K562 (cell line): Measurements from ENCODE around the gene UTP25. TPM values are rescaled to one million over a fixed set of nuclear protein-coding genes. Genes with fewer than 3 reads are reported as not detected.

Source experiments
- ATAC-seq: fragments of 200-7000 bp; cut with Tn5 transposase; 3 replicates; pipeline ENCODE4 v1.9.1; 2020; ENCODE audit warnings: moderate library complexity
- BruUV-seq: library from RNA; stranded (reverse); fragments of 400-500 nt; replicated peaks from 2 replicates; lab custom pipeline; 2021; lab: Mats Ljungman, UMichigan
- CTCF ChIA-PET: fragments of 300-600 bp; formaldehyde crosslinking; extraction: SDS; loops from one replicate; lab custom pipeline; 2021; ENCODE audit warnings: low intra/inter-chr PET ratio; lab: Yijun Ruan, JAX
- POLR2A ChIA-PET: fragments of 300-600, 350-650 bp; sonication (Branson Sonifier 250); formaldehyde crosslinking; extraction: SDS; loops from one replicate; lab custom pipeline; 2021; ENCODE audit warnings: antibody characterized with exemption, inconsistent platforms; lab: Yijun Ruan, JAX
- DNase-seq, 4 experiments: peaks; one replicate each; pipeline versions ENCODE4 v3.0.0 to v3.0.0-alpha.2; 2011 to 2018; ENCODE audit warnings: low spot score in 3 of 4, mixed read lengths in 3 of 4; ENCODE audit errors: extremely low read depth in 1 of 4
- FAIRE-seq: peaks from 2 replicates; lab custom pipeline; 2011; peaks lifted over from hg19 to GRCh38; lab: Jason Lieb, UNC
- H2AFZ ChIP-seq: 2 replicates; pipeline ENCODE4 v1.6.0; 2011; ENCODE audit warnings: low read depth, low read length, control low read depth, inconsistent platforms
- H3K27ac ChIP-seq: fragments of 200-600 bp; 3 replicates; pipeline ENCODE4 v1.8.0; 2011; ENCODE audit warnings: low read depth, mild to moderate bottlenecking, control low read depth, inconsistent platforms, low read length, moderate library complexity, mixed read lengths; ENCODE audit errors: extremely low read depth
- H3K27me3 ChIP-seq, 2 experiments: fragments of 300-600 bp in 1 of 2; 2 replicates in 1 of 2; 3 replicates in 1 of 2; pipeline versions ENCODE4 v1.6.0 to v1.8.0; 2011; ENCODE audit warnings: inconsistent platforms in 2 of 2, low read length in 2 of 2, mild to moderate bottlenecking in 1 of 2, mixed read lengths in 1 of 2, moderate library complexity in 1 of 2; ENCODE audit not compliant: control insufficient read depth in 2 of 2, insufficient read depth in 2 of 2
- H3K36me3 ChIP-seq: fragments of 300-600 bp; 3 replicates; pipeline ENCODE4 v1.8.0; 2011; ENCODE audit warnings: mild to moderate bottlenecking, low read length, inconsistent platforms; ENCODE audit not compliant: control insufficient read depth, insufficient read depth
- H3K4me1 ChIP-seq, 2 experiments: fragments of 200-600 bp in 1 of 2; replicated peaks in 1 of 2; 2 replicates in 1 of 2; 3 replicates in 1 of 2; pipeline versions ENCODE4 v1.5.1 to v1.8.0; 2011; ENCODE audit warnings: inconsistent platforms in 2 of 2, low read length in 2 of 2, mild to moderate bottlenecking in 1 of 2, mixed read lengths in 1 of 2, moderate library complexity in 1 of 2; ENCODE audit not compliant: control insufficient read depth in 2 of 2, insufficient read depth in 2 of 2
- H3K4me2 ChIP-seq: 2 replicates; pipeline ENCODE4 v1.6.1; 2011; ENCODE audit warnings: low read length, control low read depth, inconsistent platforms, mixed read lengths; ENCODE audit not compliant: insufficient read depth
- H3K4me3 ChIP-seq: fragments of 200-600 bp; sonication (generic), shearing (Covaris generic); 2 replicates; pipeline ENCODE4 v1.5.1; 2016; ENCODE audit warnings: control low read depth, inconsistent platforms
- H3K79me2 ChIP-seq: fragments of 200-600 bp; 3 replicates; pipeline ENCODE4 v1.8.0; 2011; ENCODE audit warnings: low read length, inconsistent platforms; ENCODE audit not compliant: control insufficient read depth, insufficient read depth
- H3K9ac ChIP-seq, 2 experiments: 2 replicates each; pipeline versions ENCODE4 v1.6.0 to v1.6.1; 2011; ENCODE audit warnings: low read depth in 2 of 2, low read length in 2 of 2, control low read depth in 1 of 2, inconsistent platforms in 1 of 2, mild to moderate bottlenecking in 1 of 2, mixed read lengths in 1 of 2; ENCODE audit not compliant: insufficient read depth in 1 of 2
- H3K9me1 ChIP-seq: one replicate; pipeline ENCODE4 v1.6.0; 2011; ENCODE audit warnings: inconsistent platforms, mild to moderate bottlenecking, low read length, moderate library complexity; ENCODE audit not compliant: control insufficient read depth, insufficient read depth
- H3K9me3 ChIP-seq: replicated peaks from 2 replicates; pipeline ENCODE4 v1.5.1; 2011; ENCODE audit warnings: low read depth, low read length, inconsistent platforms; ENCODE audit not compliant: control insufficient read depth, insufficient read depth
- H4K20me1 ChIP-seq: replicated peaks from 2 replicates; pipeline ENCODE4 v1.6.1; 2011; ENCODE audit warnings: low read length, inconsistent platforms, mixed read lengths; ENCODE audit not compliant: control insufficient read depth, insufficient read depth
- ARHGAP35 ChIP-seq: fragments of 450-650 bp; IDR thresholded peaks from 2 replicates; pipeline ENCODE4 v1.6.1; 2018; ENCODE audit not compliant: partially characterized antibody
- CCAR2 ChIP-seq: fragments of 200-400 bp; formaldehyde crosslinking; IDR thresholded peaks from 2 replicates; pipeline ENCODE4 v1.6.1; 2017; ENCODE audit warnings: mild to moderate bottlenecking, low read depth, low read length
- GATAD2B ChIP-seq: fragments of 450-650 bp; IDR thresholded peaks from 2 replicates; pipeline ENCODE4 v1.6.1; 2017; ENCODE audit warnings: mild to moderate bottlenecking, borderline replicate concordance
- GTF2F1 ChIP-seq: IDR thresholded peaks from 2 replicates; pipeline ENCODE4 v1.6.1; 2011; ENCODE audit warnings: low read depth, low read length, improper control_type of control experiment
- HNRNPUL1 ChIP-seq: fragments of 200-400 bp; formaldehyde crosslinking; IDR thresholded peaks from 2 replicates; pipeline ENCODE4 v1.6.1; 2017; ENCODE audit warnings: low read length
- NR2F6 ChIP-seq: fragments of 450-650 bp; formaldehyde crosslinking; IDR thresholded peaks from 2 replicates; pipeline ENCODE4 v1.4.0; 2020; ENCODE audit warnings: mild to moderate bottlenecking
- ZBTB7A ChIP-seq: IDR thresholded peaks from 2 replicates; pipeline ENCODE4 v1.6.1; 2011; ENCODE audit warnings: low read depth, mild to moderate bottlenecking, low read length, moderate library complexity, borderline replicate concordance; ENCODE audit not compliant: control insufficient read depth
- ZNF263 ChIP-seq: sonication (generic); formaldehyde crosslinking; IDR thresholded peaks from 2 replicates; pipeline ENCODE4 v1.8.0; 2022; ENCODE audit warnings: mild to moderate bottlenecking, missing genetic modification reagents, borderline replicate concordance
- ZNF316 ChIP-seq: fragments of 450-650 bp; IDR thresholded peaks from 2 replicates; pipeline ENCODE4 v1.6.1; 2016
- ZNF551 ChIP-seq: fragments of 250-450 bp; sonication (Bioruptor Pico); IDR thresholded peaks from 2 replicates; pipeline ENCODE4 v1.5.0; 2021; ENCODE audit warnings: mild to moderate bottlenecking, moderate library complexity
- WGBS: fragments of 100-300 bp; shearing (Covaris generic); methylation state at CpG from one replicate; pipeline ENCODE4 v1.1.6; 2016; ENCODE audit warnings: low coverage, mixed read lengths; ENCODE audit not compliant: insufficient coverage; ENCODE audit errors: missing lambda C conversion rate; 5-methylcytosine and 5-hydroxymethylcytosine counted together
- in situ Hi-C: fragments of 300-500 bp; cut with MboI; formaldehyde crosslinking; loops from 4 replicates; pipeline ENCODE4 v1.15.0; 2018; ENCODE audit warnings: inconsistent platforms, mixed read lengths
- intact Hi-C: fragments of 100-400 bp; cut with micrococcal nuclease; formaldehyde crosslinking; loops from 2 replicates; pipeline ENCODE4 v1.14.2; 2022
- polyA plus RNA-seq, 8 experiments: library from polyadenylated mRNA; depleted of rRNA in 4 of 8; stranded (reverse) in 5 of 8; unstranded in 3 of 8; fragments of >200 nt; fragmentation: Nextera tagmentation in 2 of 8; fragmentation: Illumina TruSeq in 1 of 8; extraction: Ambion mirVana in 2 of 8; extraction: Trizol in 1 of 8; gene quantifications; 2 replicates each; pipeline versions ENCODE4 v1.2.1 to v1.2.3, GENCODE V29; 2011 to 2014; ENCODE audit warnings: inconsistent platforms in 1 of 8, missing spikeins in 1 of 8
- total RNA-seq, 7 experiments: library from RNA; depleted of rRNA in 6 of 7; stranded (reverse); fragments of >200 nt in 6 of 7; fragmentation: Illumina TruSeq in 2 of 7; extraction: Trizol in 2 of 7; gene quantifications; 2 replicates each; pipeline versions ENCODE4 v1.2.1 to v1.2.3, GENCODE V29; 2011 to 2021; ENCODE audit warnings: low replicate concordance in 1 of 7
- TF ChIP-seq, protein P1 (sequence below): fragments of 450-650 bp; IDR thresholded peaks from 2 replicates; pipeline ENCODE4 v1.6.1; 2016; ENCODE audit warnings: low read depth, mild to moderate bottlenecking, moderate library complexity
- TF ChIP-seq, protein P2 (sequence below): fragments of 250-450 bp; sonication (Bioruptor Pico); IDR thresholded peaks from 2 replicates; pipeline ENCODE4 v1.8.0; 2022; ENCODE audit warnings: inconsistent platforms
- TF ChIP-seq, protein P3 (sequence below), 2 experiments: IDR thresholded peaks in 1 of 2; conservative IDR thresholded peaks in 1 of 2; 2 replicates each; pipeline ENCODE4 v1.6.1; 2016; ENCODE audit warnings: low read depth in 2 of 2, mild to moderate bottlenecking in 1 of 2, missing compliant biosample characterization in 1 of 2, missing genetic modification characterization in 1 of 2, moderate library complexity in 1 of 2
- TF ChIP-seq, protein P4 (sequence below): fragments of 450-650 bp; IDR thresholded peaks from 2 replicates; pipeline ENCODE4 v1.6.1; 2016

Gene UTP25
- total and polyA plus RNA-seq, 9 of the 15 experiments (the other 6 are each of a cell fraction or from before 2014, with no cell fraction given), result 5.7 to 17.6 (median 12.0) TPM

DNA sequence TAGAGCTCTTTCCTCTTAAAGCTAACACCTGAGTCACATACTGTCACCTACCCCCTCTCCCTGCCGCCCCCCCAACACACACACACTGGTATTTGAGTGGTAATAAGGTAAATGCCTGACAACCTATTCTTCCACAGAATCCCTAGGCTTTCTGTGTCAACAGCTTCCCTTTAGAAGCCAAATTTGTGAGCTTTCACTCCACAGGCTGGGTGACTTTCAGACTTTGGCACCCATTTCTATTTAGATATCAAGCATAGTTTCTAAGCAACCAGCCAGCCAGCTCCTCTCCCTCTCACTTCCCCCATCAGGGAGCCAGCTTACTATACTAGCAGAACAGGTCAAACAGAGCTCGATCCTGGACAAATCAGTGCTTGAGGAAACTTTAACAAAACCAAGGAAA lies 40.2 kb upstream of the UTP25 start:
- Histone ChIP-seq H3K4me3 (no peak overlapping the region), H3K9me1 (no peaks in the 10 kb centered on the region), H3K27ac (no peak overlapping the region), H3K9me3 (peaks cover 10% of the 10 kb centered on the region), H4K20me1 (no peaks in the 10 kb centered on the region), H3K9ac (no peak overlapping the region), H3K79me2 (peaks cover 11% of the 10 kb centered on the region; the same call in 2 of the 3 replicates), H3K4me2 (no peak overlapping the region), H3K36me3 (peaks cover 6% of the 10 kb centered on the region; the same call in 2 of the 3 replicates), H3K27me3 (peaks cover 13 to 21% of the 10 kb centered on the region in 2 experiments), H2AFZ (no peak overlapping the region), H3K4me1 (peaks cover 3 to 11% of the 10 kb centered on the region in 2 experiments; a peak in 3 of 5 replicates)
- FAIRE-seq (no peak), DNase-seq (no peak), ATAC-seq (no peak)
- ChIA-PET POLR2A (interaction anchor here (1.0 to 1.7 kb wide), 2 partner anchors 10 to 13 kb away, joined by 4 to 5 read pairs; no protein-coding TSS in a partner anchor), CTCF (no interaction called here)
- no peak for TF ChIP-seq ZNF551 (CRISPR knock-in tag)
- TF ChIP-seq, protein P1, sequence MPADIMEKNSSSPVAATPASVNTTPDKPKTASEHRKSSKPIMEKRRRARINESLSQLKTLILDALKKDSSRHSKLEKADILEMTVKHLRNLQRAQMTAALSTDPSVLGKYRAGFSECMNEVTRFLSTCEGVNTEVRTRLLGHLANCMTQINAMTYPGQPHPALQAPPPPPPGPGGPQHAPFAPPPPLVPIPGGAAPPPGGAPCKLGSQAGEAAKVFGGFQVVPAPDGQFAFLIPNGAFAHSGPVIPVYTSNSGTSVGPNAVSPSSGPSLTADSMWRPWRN, result no peak
- TF ChIP-seq, protein P2, sequence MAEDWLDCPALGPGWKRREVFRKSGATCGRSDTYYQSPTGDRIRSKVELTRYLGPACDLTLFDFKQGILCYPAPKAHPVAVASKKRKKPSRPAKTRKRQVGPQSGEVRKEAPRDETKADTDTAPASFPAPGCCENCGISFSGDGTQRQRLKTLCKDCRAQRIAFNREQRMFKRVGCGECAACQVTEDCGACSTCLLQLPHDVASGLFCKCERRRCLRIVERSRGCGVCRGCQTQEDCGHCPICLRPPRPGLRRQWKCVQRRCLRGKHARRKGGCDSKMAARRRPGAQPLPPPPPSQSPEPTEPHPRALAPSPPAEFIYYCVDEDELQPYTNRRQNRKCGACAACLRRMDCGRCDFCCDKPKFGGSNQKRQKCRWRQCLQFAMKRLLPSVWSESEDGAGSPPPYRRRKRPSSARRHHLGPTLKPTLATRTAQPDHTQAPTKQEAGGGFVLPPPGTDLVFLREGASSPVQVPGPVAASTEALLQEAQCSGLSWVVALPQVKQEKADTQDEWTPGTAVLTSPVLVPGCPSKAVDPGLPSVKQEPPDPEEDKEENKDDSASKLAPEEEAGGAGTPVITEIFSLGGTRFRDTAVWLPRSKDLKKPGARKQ, result no peak
- no peak for TF ChIP-seq ARHGAP35
- TF ChIP-seq, protein P3, sequence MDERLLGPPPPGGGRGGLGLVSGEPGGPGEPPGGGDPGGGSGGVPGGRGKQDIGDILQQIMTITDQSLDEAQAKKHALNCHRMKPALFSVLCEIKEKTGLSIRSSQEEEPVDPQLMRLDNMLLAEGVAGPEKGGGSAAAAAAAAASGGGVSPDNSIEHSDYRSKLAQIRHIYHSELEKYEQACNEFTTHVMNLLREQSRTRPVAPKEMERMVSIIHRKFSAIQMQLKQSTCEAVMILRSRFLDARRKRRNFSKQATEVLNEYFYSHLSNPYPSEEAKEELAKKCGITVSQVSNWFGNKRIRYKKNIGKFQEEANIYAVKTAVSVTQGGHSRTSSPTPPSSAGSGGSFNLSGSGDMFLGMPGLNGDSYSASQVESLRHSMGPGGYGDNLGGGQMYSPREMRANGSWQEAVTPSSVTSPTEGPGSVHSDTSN (CRISPR knock-in tag; IDR thresholded peaks at IDR 0.05; ENCODE audit: low read depth), result no peak
- TF ChIP-seq, protein P3 (tag; conservative IDR thresholded peaks at IDR 0.05; ENCODE audit: low read depth), result no peak
- TF ChIP-seq ZNF316, result no peak
- no peak for TF ChIP-seq ZBTB7A
- no peak for TF ChIP-seq CCAR2
- TF ChIP-seq, protein P4, sequence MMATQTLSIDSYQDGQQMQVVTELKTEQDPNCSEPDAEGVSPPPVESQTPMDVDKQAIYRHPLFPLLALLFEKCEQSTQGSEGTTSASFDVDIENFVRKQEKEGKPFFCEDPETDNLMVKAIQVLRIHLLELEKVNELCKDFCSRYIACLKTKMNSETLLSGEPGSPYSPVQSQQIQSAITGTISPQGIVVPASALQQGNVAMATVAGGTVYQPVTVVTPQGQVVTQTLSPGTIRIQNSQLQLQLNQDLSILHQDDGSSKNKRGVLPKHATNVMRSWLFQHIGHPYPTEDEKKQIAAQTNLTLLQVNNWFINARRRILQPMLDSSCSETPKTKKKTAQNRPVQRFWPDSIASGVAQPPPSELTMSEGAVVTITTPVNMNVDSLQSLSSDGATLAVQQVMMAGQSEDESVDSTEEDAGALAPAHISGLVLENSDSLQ, result no peak
- TF ChIP-seq ZNF263 (CRISPR knock-in tag), result no peak
- no peak for TF ChIP-seq GATAD2B
- TF ChIP-seq HNRNPUL1, result no peak
- TF ChIP-seq GTF2F1, result no peak
- no peak for TF ChIP-seq NR2F6 (CRISPR knock-in tag)
- WGBS, result 2% methylated on average over 2 of the region's 2 CpGs
- BruUV-seq, result no TSS peak
- in situ Hi-C loops, result no loop called here
- intact Hi-C loops, result no loop called here
